Measurements from ENCODE around the gene DALRD3. TPM values are rescaled to one million over a fixed set of nuclear protein-coding genes. Genes with fewer than 3 reads are reported as not detected.

Gene DALRD3
- total and polyA plus RNA-seq, 4 donors, result 24.3 to 39.5 (median 33.3) TPM

GRCh38 chr3:49013738-49014660, 4.4 kb downstream of the DALRD3 start:
- H3K9ac ChIP-seq (ENCODE audit: insufficient read depth in 1 of 2, low read length in 2 of 2), result no peak overlapping the region
- no peak for ATAC-seq (ENCODE audit: insufficient read depth, low FRiP score)
- no peak overlapping the region for H3K27ac ChIP-seq (ENCODE audit: low read depth in 1 of 2, low read length in 1 of 2)
- no peaks in the 10 kb centered on the region for H3K27me3 ChIP-seq (ENCODE audit: control insufficient read depth in 3 of 3, insufficient read depth in 3 of 3, low read length in 2 of 3)
- DNase-seq, result no peak
- peak; percentile 16 for TF ChIP-seq CTCF (IDR thresholded peaks at IDR 0.05; ENCODE audit: control extremely low read depth, extremely low read depth)
- H3K4me3 ChIP-seq, result no peak overlapping the region
- peaks cover 0 to 9% (median 6%) of the 10 kb centered on the region in 5 donors for H3K4me1 ChIP-seq (ENCODE audit: control insufficient read depth in 5 of 5, insufficient read depth in 5 of 5, low read length in 5 of 5)
- 88 to 89% methylated on average over 24 of the region's 24 CpGs for WGBS, 2 donors
- no peaks in the 10 kb centered on the region for H3K9me3 ChIP-seq (ENCODE audit: control insufficient read depth in 4 of 4, insufficient read depth in 3 of 4, low read length in 3 of 4)
- peaks cover 12 to 45% (median 30%) of the 10 kb centered on the region in 4 donors for H3K36me3 ChIP-seq (ENCODE audit: control insufficient read depth in 4 of 4, insufficient read depth in 4 of 4, low read length in 4 of 4)

GRCh38 chr3:49013113-49013737, 5.2 kb downstream of the DALRD3 start:
- 82 to 87% methylated on average over 19 of the region's 19 CpGs for WGBS, 2 donors

GRCh38 chr3:49012441-49013017, 5.9 kb downstream of the DALRD3 start:
- no peak for TF ChIP-seq CTCF (IDR thresholded peaks at IDR 0.05; ENCODE audit: control extremely low read depth, extremely low read depth)
- H3K27ac ChIP-seq (ENCODE audit: low read depth in 1 of 2, low read length in 1 of 2), result peak overlapping the region in 1 of 2 donors; percentile 30
- H3K4me1 ChIP-seq (ENCODE audit: control insufficient read depth in 5 of 5, insufficient read depth in 5 of 5, low read length in 5 of 5), result peaks cover 0 to 10% (median 4%) of the 10 kb centered on the region in 5 donors
- no peaks in the 10 kb centered on the region for H3K9me3 ChIP-seq (ENCODE audit: control insufficient read depth in 4 of 4, insufficient read depth in 3 of 4, low read length in 3 of 4)
- peaks cover 12 to 45% (median 30%) of the 10 kb centered on the region in 4 donors for H3K36me3 ChIP-seq (ENCODE audit: control insufficient read depth in 4 of 4, insufficient read depth in 4 of 4, low read length in 4 of 4)
- no peaks in the 10 kb centered on the region for H3K27me3 ChIP-seq (ENCODE audit: control insufficient read depth in 3 of 3, insufficient read depth in 3 of 3, low read length in 2 of 3)
- WGBS, 2 donors, result 79 to 92% methylated on average over 17 of the region's 17 CpGs
- DNase-seq (no peak), ATAC-seq (ENCODE audit: insufficient read depth, low FRiP score) (no peak)
- no peak overlapping the region for H3K9ac ChIP-seq (ENCODE audit: insufficient read depth in 1 of 2, low read length in 2 of 2)
- no peak overlapping the region for H3K4me3 ChIP-seq

More at GRCh38 chr3:49013113-49013737, 5.2 kb downstream of the DALRD3 start:
- no peak for DNase-seq
- no peaks in the 10 kb centered on the region for H3K9me3 ChIP-seq (ENCODE audit: control insufficient read depth in 4 of 4, insufficient read depth in 3 of 4, low read length in 3 of 4)
- H3K4me1 ChIP-seq (ENCODE audit: control insufficient read depth in 5 of 5, insufficient read depth in 5 of 5, low read length in 5 of 5), result peaks cover 0 to 10% (median 6%) of the 10 kb centered on the region in 5 donors
- TF ChIP-seq CTCF (IDR thresholded peaks at IDR 0.05; ENCODE audit: control extremely low read depth, extremely low read depth), result no peak
- H3K9ac ChIP-seq (ENCODE audit: insufficient read depth in 1 of 2, low read length in 2 of 2), result no peak overlapping the region
- H3K36me3 ChIP-seq (ENCODE audit: control insufficient read depth in 4 of 4, insufficient read depth in 4 of 4, low read length in 4 of 4), result peaks cover 12 to 45% (median 30%) of the 10 kb centered on the region in 4 donors
- no peak overlapping the region for H3K4me3 ChIP-seq
- no peak for ATAC-seq (ENCODE audit: insufficient read depth, low FRiP score)
- peak overlapping the region in 1 of 2 donors; percentile 30 for H3K27ac ChIP-seq (ENCODE audit: low read depth in 1 of 2, low read length in 1 of 2)
- H3K27me3 ChIP-seq (ENCODE audit: control insufficient read depth in 3 of 3, insufficient read depth in 3 of 3, low read length in 2 of 3), result no peaks in the 10 kb centered on the region
